SK-N-SH treated with all-trans-retinoic acid at 6 μM for 48 hours (cell line): ENCODE measurements around the gene SMOC1.

ENCODE experiments used
- CSDC2 ChIP-seq: fragments of 250-450 bp; sonication (Bioruptor Pico); IDR thresholded peaks from 2 replicates; pipeline ENCODE4 v1.5.0; 2020; ENCODE audit warnings: mild to moderate bottlenecking, moderate library complexity
- ESRRG ChIP-seq: fragments of 250-450 bp; sonication (Bioruptor Pico); IDR thresholded peaks from 2 replicates; pipeline ENCODE4 v1.6.1; 2021; ENCODE audit warnings: mild to moderate bottlenecking
- OSR1 ChIP-seq: fragments of 250-450 bp; sonication (Bioruptor Pico); IDR thresholded peaks from 2 replicates; pipeline ENCODE4 v1.8.0; 2022; ENCODE audit warnings: moderate library complexity, mild to moderate bottlenecking, inconsistent platforms
- PPARA ChIP-seq: fragments of 250-450 bp; sonication (Bioruptor Pico); IDR thresholded peaks from 2 replicates; pipeline ENCODE4 v1.5.0; 2020; ENCODE audit warnings: mild to moderate bottlenecking, borderline replicate concordance
- SNAI2 ChIP-seq: fragments of 250-450 bp; sonication (Bioruptor Pico); IDR thresholded peaks from 2 replicates; pipeline ENCODE4 v1.5.0; 2020; ENCODE audit warnings: mild to moderate bottlenecking, moderate library complexity
- TOX ChIP-seq: fragments of 250-450 bp; sonication (Bioruptor Pico); IDR thresholded peaks from 2 replicates; pipeline ENCODE4 v1.8.0; 2021; ENCODE audit warnings: mild to moderate bottlenecking, moderate library complexity, borderline replicate concordance
- TF ChIP-seq, protein P1 (sequence below): fragments of 250-450 bp; sonication (Bioruptor Pico); IDR thresholded peaks from 2 replicates; pipeline ENCODE4 v1.8.0; 2020; ENCODE audit warnings: mild to moderate bottlenecking, moderate library complexity, borderline replicate concordance

DNA sequence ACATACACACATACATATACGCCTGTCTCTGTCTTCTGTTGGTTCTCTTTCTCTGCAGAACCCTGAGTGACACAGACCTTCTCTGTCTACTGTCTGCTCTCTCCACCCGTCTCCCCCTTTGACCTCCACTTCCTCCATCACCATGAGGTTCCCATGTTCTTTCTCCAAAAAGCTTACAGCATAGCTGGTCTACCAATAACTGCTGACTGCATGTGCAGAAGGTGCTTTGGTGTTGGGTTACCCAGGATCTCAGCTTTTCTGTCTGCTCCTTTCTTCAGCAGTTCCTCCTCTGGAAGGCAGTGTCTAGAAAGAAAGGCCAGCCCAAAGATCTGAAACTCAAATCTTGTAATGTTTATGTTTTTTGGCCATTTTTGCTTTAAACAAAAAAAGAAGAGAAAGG, 125.6 kb downstream of the SMOC1 start:
- TF ChIP-seq OSR1 (no peak), SNAI2 (CRISPR knock-in tag) (no peak), PPARA (CRISPR knock-in tag) (no peak), ESRRG (CRISPR knock-in tag) (no peak), CSDC2 (CRISPR knock-in tag) (no peak), TOX (no peak)
- TF ChIP-seq, protein P1, sequence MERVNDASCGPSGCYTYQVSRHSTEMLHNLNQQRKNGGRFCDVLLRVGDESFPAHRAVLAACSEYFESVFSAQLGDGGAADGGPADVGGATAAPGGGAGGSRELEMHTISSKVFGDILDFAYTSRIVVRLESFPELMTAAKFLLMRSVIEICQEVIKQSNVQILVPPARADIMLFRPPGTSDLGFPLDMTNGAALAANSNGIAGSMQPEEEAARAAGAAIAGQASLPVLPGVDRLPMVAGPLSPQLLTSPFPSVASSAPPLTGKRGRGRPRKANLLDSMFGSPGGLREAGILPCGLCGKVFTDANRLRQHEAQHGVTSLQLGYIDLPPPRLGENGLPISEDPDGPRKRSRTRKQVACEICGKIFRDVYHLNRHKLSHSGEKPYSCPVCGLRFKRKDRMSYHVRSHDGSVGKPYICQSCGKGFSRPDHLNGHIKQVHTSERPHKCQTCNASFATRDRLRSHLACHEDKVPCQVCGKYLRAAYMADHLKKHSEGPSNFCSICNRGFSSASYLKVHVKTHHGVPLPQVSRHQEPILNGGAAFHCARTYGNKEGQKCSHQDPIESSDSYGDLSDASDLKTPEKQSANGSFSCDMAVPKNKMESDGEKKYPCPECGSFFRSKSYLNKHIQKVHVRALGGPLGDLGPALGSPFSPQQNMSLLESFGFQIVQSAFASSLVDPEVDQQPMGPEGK (CRISPR knock-in tag): no peak
